A673 (cell line): ENCODE measurements around the gene UTRN.

Source experiments
- CTCF ChIP-seq: fragments of 300-800, 200-600 bp; sonication (generic); conservative IDR thresholded peaks from 2 replicates; pipeline ENCODE4 v1.5.1; 2017; ENCODE audit warnings: low read depth, mild to moderate bottlenecking, antibody characterized with exemption, low read length, moderate library complexity, mixed read lengths
- EZH2 ChIP-seq: fragments of 200-600 bp; sonication (generic); IDR thresholded peaks from 2 replicates; pipeline ENCODE4 v1.6.1; 2017; ENCODE audit warnings: borderline replicate concordance, low read depth, mild to moderate bottlenecking, mixed read lengths, antibody characterized with exemption, low read length; ENCODE audit not compliant: poor library complexity, severe bottlenecking

- TF ChIP-seq CTCF (no peak), EZH2 (no peak)
Measured at GRCh38 chr6:144278659-144279314, 6.3 kb upstream of the UTRN start.
